SKM-1 treated with dmso at 0.1 percent for 144 hours (cell line): ENCODE data around the gene DCHS2.

Experiments
- DNase-seq: peaks from one replicate; lab custom pipeline; 2025; ENCODE audit not compliant: unreplicated experiment; lab: John Stamatoyannopoulos, UW

DCHS2 gene

DNA sequence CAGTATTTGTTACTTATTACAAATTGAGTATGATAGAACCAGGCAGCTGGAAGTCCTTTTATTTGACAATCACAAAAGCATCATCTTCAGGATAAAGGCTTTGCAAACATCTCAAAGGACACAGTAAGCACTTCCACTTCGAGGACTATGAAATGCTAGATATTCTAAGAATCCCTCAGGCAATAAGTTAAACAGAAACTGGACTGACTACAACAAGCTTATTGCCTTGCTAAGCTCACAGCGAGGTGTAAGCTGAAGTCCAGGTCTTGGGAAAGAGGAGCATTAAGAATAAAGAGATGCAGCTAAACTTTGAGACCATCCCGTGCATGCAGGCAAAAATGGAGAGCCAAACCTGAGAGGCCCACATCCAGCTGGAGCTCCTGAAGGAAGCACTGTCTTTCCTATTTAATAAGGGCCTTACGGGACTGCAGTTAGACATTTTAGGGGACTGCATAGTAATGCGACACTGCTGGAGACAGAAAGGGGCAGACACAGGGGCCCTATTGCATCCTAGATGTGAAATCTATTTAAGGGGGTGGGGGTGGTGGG lies 38.7 kb downstream of the DCHS2 start:
- DNase-seq = no peak

DNA sequence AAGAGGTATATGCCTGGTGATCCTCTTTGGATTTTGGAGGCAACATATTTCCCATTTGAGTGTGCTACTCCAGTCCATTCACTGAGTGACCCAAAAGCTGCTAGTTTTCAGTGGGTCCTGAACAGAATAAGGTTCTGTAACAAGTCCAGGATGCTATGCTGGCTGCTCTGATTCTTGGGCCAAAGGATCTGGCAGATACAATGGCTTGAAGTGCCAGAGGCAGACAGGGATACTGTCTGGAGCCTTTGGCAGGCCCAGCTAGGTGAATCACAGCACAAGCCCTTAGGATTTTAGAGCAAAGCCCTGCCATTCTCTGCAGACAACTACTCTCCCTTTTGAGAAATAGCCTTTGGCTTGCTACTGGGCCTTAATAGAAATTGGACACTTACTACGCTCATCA lies 40.6 kb downstream of the DCHS2 start:
- no peak for DNase-seq

DNA sequence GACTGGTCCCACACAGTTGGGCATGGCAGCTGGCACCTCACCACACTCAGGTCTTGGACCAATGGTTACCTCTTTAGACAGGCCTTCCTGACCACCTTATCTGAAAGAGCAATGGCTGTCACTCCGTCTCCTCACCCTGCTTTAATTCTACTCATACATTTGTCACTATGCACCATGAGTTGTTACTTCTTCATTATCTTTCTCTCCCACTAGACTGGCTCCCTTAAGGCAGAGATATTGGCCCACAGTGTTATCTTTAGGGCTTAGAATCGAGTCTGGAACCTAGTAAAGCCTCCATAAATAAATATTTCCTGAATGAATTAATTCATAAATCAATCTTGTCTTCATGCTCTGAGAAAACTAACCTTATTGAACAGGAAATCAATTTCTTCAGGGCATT lies 46.6 kb downstream of the DCHS2 start:
- DNase-seq = no peak

DNA sequence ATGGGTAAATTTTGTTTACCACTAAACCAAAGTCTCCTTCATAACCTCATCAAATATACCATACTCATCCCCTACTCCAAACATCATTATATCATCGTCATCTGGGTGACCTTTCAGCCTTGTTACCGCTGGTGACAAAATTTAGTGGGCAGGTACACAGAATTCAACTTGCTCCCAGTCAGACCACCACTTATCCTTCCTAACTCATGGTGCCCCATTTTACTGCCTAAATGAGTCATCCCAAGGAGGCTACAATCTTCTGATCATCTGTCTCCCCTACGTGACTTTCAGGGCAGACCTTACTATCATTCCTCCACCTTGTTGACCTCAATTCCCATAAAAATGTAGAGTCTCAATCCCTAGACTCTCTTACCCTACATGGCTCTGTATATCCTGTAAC lies 49.6 kb downstream of the DCHS2 start:
- no peak for DNase-seq

DNA sequence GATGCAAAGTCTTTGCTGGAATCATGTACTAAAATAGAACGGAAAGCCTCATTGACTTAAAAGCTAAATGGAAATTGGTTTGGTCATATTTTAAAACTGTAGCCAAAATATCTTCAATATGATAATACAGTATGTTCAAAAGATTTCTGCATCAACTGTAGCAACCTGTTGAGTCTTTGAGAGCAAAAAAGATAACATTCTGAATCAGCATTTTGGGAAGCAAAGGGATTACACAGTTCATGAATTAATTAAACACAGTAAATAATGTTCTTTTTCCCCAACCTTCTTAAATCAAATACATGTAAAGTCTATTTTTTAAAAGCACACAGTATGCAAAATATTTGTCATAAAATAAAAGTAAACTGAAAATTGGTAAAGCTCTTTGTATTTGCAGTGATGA lies 50.5 kb downstream of the DCHS2 start:
- no peak for DNase-seq

DNA sequence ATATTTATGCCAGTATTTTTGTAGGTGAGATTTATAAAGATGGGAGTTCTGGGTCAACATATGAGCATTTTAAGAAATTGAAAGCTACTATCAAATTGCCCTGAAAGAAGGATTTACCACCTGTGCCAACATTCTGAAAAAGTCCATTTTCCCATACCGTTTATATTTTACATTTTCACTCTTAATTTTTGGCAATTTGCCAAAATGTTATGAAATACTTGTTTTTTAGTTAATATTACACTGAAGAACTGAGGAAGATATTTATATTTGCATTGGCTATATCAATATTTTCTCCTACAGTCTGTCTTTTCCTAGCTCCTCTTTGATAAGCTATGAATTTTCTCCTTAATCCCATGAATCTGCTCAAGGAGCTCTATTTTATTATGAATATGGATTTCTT lies 52.4 kb downstream of the DCHS2 start:
- no peak for DNase-seq

DNA sequence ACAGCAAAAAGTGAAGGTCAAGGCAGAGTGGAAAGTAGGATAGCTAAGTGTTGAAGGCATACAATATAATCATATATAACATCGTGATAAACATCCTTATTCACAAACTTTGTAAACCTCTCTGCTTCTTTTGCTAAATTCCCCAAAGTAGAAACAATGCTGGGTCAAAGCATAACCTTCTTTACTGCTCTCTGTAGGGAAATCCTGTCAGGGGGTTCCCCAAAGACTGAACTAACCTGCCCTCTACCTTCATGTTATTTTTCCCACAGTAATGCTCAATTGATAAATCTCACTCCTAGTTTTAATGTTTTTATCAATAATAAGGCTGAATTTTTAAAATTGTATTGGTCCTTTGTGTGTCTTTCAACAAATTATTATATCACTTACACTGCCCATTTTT lies 55.7 kb downstream of the DCHS2 start:
- DNase-seq = no peak

DNA sequence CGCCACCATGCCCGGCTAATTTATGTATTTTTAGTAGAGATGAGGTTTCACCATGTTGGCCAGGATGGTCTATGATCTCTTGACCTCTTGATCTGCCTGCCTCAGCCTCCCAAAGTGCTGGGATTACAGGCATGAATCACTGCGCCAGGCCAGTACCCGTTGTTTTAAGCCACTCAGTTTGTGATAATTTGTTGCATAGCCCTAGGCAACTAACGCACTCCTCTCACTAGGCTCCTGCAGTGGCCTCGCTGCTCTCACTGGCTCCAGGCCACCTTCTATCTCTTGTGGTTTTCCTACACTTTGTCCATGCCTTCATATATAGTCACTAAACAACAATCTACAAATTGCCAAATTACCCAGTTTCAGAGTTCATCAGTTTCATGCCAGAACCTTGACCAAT lies 58.1 kb downstream of the DCHS2 start:
- no peak for DNase-seq

DNA sequence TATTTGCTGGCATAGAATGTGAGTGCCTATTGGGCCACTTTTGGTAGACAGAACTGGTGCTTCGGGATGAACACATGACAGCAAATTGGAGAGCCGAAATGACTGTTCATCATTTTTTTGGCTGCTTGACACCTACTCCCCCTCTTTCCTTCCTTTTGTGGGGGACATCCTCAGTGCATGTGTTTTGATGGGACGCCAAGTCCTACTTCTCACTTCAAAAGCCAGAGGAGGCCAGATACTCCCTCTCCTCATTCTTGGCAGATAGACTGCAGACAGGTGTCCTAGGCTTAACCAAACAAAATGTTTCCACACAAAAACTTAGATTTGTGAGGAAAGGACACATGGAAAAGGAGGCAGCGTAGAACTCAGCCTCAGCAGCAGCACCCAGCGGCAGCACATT lies 62.4 kb downstream of the DCHS2 start:
- DNase-seq = no peak

DNA sequence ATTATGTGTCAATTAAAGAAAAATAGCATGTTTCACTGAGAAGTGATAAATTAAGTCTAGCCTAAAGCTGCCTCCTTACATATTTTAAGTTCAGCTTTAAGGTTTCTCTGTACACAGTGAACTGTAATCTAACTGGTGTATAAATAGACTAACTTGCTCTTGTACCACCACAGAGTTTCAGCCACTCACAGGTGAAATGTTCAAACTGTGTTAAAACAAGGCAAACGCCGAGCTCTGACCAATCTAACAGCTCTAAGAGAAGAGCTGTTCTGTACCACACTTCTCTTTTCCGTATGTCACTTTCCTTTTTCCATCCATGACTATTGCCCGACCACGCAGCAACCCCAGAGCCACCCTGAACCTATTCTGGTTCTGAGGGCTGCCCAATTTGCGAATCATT lies 64.5 kb downstream of the DCHS2 start:
- DNase-seq = no peak

DNA sequence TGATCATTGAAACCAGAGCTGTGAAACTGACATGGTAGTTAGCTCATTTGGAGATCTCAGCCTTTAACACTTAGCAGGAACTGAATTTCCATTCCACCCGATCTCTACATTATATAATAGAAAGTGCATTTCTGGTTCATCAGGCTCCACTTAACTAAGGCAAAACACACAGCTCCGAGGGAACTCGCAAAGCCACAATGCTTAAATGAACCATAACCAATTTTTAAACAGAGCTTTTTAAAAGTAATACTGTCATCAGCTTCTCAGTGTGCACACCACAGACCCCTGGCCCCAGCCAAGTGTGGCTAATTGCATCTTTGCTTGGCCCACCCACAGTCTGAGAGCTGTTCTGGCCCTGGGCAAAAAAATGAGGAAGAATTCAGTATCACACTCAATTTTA lies 66.1 kb downstream of the DCHS2 start:
- no peak for DNase-seq

DNA sequence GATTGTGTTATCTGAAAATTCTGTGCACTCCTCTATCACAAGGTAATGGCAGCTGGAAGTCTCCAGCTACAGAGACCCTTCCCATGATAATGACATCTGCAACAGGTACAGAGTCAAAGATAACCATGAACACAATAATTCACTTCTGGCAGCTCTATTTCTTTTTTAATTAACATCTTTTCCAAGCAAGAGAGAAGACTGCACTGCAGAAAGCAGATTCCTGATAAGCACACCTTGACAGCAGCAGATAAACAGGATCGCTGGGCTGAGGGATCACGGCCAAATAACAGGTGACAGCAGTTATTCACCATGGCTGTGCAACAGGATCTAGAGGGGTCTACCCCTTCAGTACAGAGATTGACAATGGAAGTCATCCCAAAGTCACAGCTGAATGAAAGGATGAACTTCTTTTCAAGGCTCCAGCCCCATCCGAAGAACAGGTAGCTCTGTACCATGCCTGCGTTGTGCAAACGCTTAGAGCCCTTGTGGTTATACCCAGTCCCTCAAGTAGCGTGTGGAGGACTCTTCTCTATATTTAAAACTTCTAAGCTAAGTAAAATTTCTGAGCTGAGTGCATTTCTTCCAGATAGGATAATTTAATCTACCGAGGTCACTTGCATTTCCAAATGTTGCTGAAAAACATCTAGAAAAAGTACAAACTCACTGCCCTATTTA lies 66.7 kb downstream of the DCHS2 start:
- no peak for DNase-seq

DNA sequence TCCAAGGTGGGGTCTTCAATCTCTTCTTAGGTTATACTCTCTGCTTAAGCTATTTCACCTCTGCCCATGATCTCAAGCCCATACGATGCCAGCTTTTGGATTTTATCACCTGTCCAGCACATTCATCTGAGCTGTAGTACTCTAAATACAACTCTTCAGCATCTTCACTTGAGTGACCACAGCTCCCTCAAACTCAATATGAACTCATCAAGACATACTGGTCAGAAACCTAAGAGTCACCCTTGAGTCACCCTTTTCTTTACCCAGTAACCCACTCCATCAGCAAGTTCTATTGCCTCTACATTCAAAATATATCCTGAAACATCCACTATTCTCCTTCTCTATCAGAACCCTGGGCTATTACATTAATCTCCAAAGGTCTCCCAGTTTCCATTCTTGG lies 69.4 kb downstream of the DCHS2 start:
- no peak for DNase-seq

DNA sequence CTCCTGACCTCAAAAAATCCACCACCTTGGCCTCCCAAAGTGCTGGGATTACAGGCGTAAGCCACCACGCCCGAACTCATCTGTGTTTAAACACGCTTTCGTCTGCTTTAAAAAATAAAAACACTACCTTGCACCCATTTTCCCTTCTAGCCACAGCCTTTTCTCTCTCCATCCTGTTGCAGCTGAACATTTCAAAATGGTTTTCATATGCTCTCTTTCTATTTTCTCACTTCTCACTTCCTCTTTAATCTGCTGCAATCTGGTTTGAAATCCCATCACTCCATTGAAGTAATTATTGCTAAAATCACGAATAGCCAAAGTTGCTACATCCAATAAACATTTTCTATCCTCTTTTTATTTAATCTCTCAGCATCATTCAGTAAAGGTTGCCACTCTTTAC lies 70.0 kb downstream of the DCHS2 start:
- DNase-seq = no peak

DNA sequence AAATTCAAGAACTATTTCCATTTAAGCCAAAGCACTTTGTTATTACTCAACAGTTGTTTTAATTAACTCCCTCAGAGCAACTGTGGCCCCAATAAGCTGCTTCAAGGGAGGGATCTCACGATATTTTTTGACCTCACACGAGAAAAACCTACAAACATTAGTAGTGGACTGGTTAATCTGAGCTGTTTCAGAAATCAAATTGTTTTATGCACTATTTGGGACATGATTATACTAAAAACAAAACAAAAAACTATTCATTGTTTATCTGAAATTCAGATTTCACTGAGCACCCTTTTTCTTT lies 74.3 kb downstream of the DCHS2 start:
- DNase-seq = no peak

DNA sequence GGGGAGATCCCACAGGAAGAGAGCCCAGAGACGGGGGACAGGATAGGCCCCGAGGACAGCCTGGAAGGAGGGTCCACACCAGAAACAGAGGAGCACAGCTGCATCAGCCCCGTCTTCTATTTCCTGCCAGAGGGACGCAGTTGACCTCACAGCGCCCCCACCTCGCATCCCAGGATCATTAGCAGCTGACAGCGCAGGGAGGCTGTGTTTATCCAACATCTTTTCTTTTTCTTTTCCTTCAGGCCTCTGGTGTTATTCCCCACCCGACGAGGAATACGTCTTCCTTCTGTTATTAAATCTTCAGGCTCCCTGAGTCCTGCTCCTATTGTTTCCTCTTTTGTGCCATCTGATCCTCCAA lies 75.4 kb downstream of the DCHS2 start:
- DNase-seq = no peak

DNA sequence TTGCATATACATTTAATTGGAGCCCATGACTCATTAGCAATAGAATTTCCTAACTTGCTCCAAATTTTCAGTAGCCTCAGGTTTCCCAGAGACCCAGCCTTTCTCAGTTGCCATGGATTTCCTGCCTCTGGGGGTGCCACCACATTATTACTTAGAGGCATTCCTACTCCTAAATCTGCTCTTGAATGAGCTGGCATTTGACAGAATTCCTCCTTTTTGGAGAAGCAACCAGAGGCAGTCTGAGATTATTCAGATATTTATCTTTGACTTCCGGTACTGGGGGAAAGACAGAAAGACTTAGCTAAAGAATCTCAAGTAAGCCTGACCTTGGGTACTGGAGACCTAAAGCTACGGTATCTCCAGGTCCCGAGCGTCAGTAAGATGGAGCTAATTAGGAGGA lies 76.3 kb downstream of the DCHS2 start:
- DNase-seq = no peak

DNA sequence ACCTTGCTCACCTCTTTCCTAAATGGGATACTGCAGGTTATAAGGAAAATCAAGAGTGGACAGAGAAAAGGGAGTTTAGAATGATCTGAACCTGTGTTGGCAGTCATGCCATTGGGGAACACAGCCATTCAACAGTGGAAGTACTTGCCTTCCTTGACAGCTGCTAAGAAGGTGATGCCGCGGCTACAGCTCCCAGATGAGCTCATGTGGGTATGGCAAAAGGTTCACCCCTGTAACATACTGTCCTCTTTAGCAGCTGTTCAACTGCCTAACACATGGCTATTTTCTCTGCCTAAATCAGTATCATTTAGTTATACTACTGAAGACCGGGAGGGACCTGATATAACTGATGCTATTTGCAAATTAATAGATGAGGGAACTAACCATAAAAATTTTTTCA lies 76.8 kb downstream of the DCHS2 start:
- DNase-seq = no peak

DNA sequence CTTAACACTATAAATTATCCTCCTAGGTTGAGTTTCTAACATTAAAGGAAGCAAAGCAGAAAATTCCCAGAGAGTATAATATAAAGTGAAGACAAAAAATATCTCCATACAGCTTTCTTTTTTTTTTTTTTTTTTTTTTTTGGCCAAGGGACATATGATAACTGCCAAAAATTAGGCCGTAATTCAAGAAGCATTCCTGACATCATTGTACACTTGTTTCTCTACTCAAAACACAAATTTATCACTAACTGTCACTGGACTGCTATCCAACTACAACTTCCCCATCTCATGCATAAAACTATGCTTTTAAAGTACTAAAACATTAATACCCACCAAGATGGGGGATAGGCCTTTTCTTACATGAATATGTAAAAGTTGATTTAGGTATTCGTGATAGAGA lies 77.2 kb downstream of the DCHS2 start:
- DNase-seq = no peak

DNA sequence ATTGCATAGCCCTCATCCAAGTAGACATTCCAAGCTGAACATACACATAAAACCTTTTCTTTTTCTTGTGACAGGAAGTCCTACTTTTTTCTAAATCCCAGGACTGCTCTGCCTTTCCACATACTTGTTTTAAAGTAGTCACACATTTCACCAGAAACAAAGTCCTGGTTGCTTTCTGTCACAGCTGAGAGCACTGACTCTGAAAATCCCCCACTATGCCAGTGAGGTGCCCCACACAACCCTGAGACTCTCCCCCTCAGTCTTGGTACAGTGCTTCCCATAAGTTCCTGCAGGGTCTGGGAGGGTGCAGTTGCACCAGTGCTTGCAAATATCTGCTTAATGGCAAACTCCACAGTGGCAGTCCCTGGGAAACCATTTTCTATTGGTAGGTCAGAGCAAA lies 84.2 kb downstream of the DCHS2 start:
- DNase-seq = no peak

DNA sequence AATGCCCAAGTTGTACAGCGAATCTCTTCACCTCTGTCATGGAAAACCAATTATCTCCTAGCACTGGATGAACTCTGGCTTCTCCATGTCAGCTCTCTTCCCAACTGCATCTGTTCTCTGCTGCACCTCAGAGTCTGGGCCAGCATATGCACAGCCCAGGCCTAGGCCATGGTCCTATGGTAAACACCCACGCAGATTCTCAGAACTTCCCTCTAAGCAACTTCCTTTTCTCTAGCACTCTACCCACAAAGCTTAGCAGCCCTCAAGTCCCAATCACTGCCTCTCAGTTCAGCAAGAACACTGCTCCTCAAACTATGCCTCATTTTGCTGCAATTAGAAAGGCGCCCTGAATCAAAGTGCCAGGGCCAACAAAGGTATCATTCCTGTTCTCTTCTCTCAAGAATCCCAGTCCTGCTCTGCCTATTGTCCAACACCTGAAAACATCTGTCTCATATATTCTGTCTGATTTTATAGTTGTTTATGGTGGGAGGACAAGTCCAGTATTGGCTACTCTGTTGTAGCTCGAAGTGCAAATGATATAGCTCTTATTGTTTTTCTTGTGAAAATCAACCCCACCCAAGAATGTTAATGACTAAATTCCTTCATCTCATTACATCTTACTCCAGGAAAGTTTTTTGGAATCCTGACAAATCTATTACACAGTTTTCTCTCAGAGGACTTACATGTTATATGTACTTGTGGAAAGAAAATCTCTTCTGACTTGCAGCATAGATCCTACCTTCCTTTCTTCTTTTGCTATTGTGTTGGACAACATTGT lies 85.4 kb downstream of the DCHS2 start:
- DNase-seq = peak; percentile 51

DNA sequence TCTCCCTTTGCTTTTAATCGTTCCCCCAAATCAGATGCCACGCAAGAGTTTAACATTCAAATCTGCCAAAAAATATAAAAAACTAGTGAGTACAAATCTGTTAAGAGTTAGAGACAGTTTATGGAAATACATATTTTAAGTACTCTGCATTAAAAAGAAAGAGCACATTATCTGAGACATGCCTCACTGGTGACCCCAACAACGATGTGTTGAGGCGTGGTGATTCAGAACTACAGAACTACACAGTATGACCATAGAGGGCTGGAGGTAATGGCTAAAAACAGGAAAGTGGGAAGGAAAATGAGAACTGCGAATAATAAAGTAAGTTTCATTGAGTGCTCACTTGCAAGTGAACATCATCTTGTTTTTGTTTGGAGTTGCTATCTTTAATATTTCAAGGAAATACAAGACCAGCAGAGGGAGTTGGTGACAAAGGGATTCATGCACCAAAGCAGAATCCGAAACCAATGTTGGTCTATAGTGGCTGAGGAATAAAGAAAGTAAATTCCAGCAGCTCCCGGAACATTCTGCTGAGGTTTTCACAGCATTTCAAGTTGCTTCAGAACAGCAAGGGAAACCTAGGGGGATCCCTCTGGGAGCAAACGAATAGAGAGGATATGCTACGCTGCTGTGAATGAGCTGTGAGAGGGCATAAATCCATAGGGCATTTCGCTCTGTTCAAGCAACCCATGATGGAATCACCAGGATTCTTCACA lies 92.2 kb downstream of the DCHS2 start:
- DNase-seq = no peak
